ENCODE measurements around the gene EEF2. TPM values are rescaled to one million over a fixed set of nuclear protein-coding genes. Genes with fewer than 3 reads are reported as not detected.

The EEF2 gene
- total RNA-seq, 2 experiments from 2014 or later: 1,633 to 3,507 TPM

GRCh38 chr19:4033028-4033956 lies 48.0 kb upstream of the EEF2 start:
- CTCF ChIA-PET (ENCODE audit: unreplicated experiment): no interaction called here

DNA sequence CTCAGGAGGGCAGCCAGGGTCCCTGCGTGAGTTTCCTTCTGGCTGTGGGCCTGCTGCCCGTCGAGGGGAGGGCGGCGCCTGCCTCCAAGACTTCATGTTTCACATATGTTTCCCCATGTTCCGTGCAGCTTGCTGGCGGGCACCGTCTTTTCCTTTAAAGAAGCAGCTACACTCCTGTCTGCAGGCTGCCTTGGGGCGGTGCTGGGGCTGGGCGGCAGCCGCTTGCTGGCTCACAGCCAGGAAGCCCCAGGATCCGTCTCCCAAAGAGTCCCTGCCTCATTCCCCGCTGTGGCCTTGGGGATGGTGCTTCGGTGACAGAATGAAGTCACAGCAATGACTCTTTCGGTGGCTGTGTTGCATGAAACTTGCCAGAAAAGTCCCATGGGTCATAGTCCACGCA lies 47.2 kb upstream of the EEF2 start:
- H4K20me1 ChIP-seq (ENCODE audit: insufficient read depth, low read length): no peaks in the 10 kb centered on the region
- intact Hi-C loops (cut with micrococcal nuclease; ENCODE audit: unreplicated experiment): no loop called here
- no peaks in the 10 kb centered on the region for H3K9me2 ChIP-seq (ENCODE audit: insufficient read depth, low read length)
- no peak overlapping the region for H2AFZ ChIP-seq (ENCODE audit: low read length)
- H3K4me3 ChIP-seq (ENCODE audit: low read depth, low read length, poor library complexity, severe bottlenecking): no peak overlapping the region
- H3K4me2 ChIP-seq (ENCODE audit: low read length): no peak overlapping the region
- CTCF ChIA-PET (ENCODE audit: unreplicated experiment): no interaction called here
- POLR2A ChIA-PET: no interaction called here
- peaks cover 10% of the 10 kb centered on the region for H3K9me3 ChIP-seq (ENCODE audit: low read length)
- no TSS peak for BruUV-seq (replicated peaks)
- no peaks in the 10 kb centered on the region for H3K4me1 ChIP-seq (ENCODE audit: insufficient read depth, low read length, poor library complexity, severe bottlenecking)
- DNase-seq (ENCODE audit: low spot score): no peak
- H3K36me3 ChIP-seq (ENCODE audit: insufficient read depth, low read length): peaks cover 51% of the 10 kb centered on the region
- TF ChIP-seq, protein P1, sequence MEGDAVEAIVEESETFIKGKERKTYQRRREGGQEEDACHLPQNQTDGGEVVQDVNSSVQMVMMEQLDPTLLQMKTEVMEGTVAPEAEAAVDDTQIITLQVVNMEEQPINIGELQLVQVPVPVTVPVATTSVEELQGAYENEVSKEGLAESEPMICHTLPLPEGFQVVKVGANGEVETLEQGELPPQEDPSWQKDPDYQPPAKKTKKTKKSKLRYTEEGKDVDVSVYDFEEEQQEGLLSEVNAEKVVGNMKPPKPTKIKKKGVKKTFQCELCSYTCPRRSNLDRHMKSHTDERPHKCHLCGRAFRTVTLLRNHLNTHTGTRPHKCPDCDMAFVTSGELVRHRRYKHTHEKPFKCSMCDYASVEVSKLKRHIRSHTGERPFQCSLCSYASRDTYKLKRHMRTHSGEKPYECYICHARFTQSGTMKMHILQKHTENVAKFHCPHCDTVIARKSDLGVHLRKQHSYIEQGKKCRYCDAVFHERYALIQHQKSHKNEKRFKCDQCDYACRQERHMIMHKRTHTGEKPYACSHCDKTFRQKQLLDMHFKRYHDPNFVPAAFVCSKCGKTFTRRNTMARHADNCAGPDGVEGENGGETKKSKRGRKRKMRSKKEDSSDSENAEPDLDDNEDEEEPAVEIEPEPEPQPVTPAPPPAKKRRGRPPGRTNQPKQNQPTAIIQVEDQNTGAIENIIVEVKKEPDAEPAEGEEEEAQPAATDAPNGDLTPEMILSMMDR (conservative IDR thresholded peaks at IDR 0.05; ENCODE audit: low read length): no peak
- TF ChIP-seq EZH2phosphoT487 (IDR thresholded peaks at IDR 0.05; ENCODE audit: borderline replicate concordance, low read depth, low read length): no peak
- H3K27ac ChIP-seq (ENCODE audit: low read depth, low read length, poor library complexity, severe bottlenecking): no peak overlapping the region
- no peaks in the 10 kb centered on the region for H3K79me2 ChIP-seq (ENCODE audit: insufficient read depth, low read depth, low read length)

More at GRCh38 chr19:4033028-4033956, 48.0 kb upstream of the EEF2 start:
- intact Hi-C loops (cut with micrococcal nuclease; ENCODE audit: unreplicated experiment): no loop called here
- POLR2A ChIA-PET: no interaction called here
- Histone ChIP-seq H3K27ac (ENCODE audit: low read depth, low read length, poor library complexity, severe bottlenecking) (no peak overlapping the region), H3K36me3 (ENCODE audit: insufficient read depth, low read length) (peaks cover 56% of the 10 kb centered on the region), H3K79me2 (ENCODE audit: insufficient read depth, low read depth, low read length) (no peaks in the 10 kb centered on the region), H3K9me2 (ENCODE audit: insufficient read depth, low read length) (no peaks in the 10 kb centered on the region), H3K4me1 (ENCODE audit: insufficient read depth, low read length, poor library complexity, severe bottlenecking) (no peaks in the 10 kb centered on the region), H3K4me2 (ENCODE audit: low read length) (no peak overlapping the region), H4K20me1 (ENCODE audit: insufficient read depth, low read length) (no peaks in the 10 kb centered on the region), H3K9me3 (ENCODE audit: low read length) (peaks cover 10% of the 10 kb centered on the region), H3K4me3 (ENCODE audit: low read depth, low read length, poor library complexity, severe bottlenecking) (no peak overlapping the region), H2AFZ (ENCODE audit: low read length) (no peak overlapping the region)
- no peak for TF ChIP-seq EZH2phosphoT487 (IDR thresholded peaks at IDR 0.05; ENCODE audit: borderline replicate concordance, low read depth, low read length)
- TF ChIP-seq, protein P1 (conservative IDR thresholded peaks at IDR 0.05; ENCODE audit: low read length): no peak
- no TSS peak for BruUV-seq (replicated peaks)
- DNase-seq (ENCODE audit: low spot score): no peak

GRCh38 chr19:4031420-4031819 lies 46.2 kb upstream of the EEF2 start:
- intact Hi-C loops (cut with micrococcal nuclease; ENCODE audit: unreplicated experiment): no loop called here
- Histone ChIP-seq H3K4me2 (ENCODE audit: low read length) (no peak overlapping the region), H2AFZ (ENCODE audit: low read length) (no peak overlapping the region), H3K79me2 (ENCODE audit: insufficient read depth, low read depth, low read length) (no peaks in the 10 kb centered on the region), H3K4me1 (ENCODE audit: insufficient read depth, low read length, poor library complexity, severe bottlenecking) (no peaks in the 10 kb centered on the region), H3K36me3 (ENCODE audit: insufficient read depth, low read length) (peaks cover 43% of the 10 kb centered on the region), H3K9me3 (ENCODE audit: low read length) (peaks cover 10% of the 10 kb centered on the region), H4K20me1 (ENCODE audit: insufficient read depth, low read length) (no peaks in the 10 kb centered on the region), H3K27ac (ENCODE audit: low read depth, low read length, poor library complexity, severe bottlenecking) (no peak overlapping the region), H3K9me2 (ENCODE audit: insufficient read depth, low read length) (no peaks in the 10 kb centered on the region), H3K4me3 (ENCODE audit: low read depth, low read length, poor library complexity, severe bottlenecking) (no peak overlapping the region)
- no peak for DNase-seq (ENCODE audit: low spot score)
- TF ChIP-seq, protein P1 (conservative IDR thresholded peaks at IDR 0.05; ENCODE audit: low read length): no peak
- TF ChIP-seq EZH2phosphoT487 (IDR thresholded peaks at IDR 0.05; ENCODE audit: borderline replicate concordance, low read depth, low read length): no peak
- POLR2A ChIA-PET: interaction anchor here (0.6 kb wide), 1 partner anchor 374 kb away, joined by 3 read pairs; no protein-coding TSS in a partner anchor
- no TSS peak for BruUV-seq (replicated peaks)
- CTCF ChIA-PET (ENCODE audit: unreplicated experiment): no interaction called here
